ENCODE data around the gene TNRC6A. TPM values are rescaled to one million over a fixed set of nuclear protein-coding genes. Genes with fewer than 3 reads are reported as not detected.

TNRC6A gene
- total RNA-seq, 1 experiment from 2014 or later = 29.9 TPM

- no peak for DNase-seq (ENCODE audit: low read depth)
These were observed 139.6 kb downstream of the TNRC6A start for GRCh38 chr16:24869033-24869432.

- DNase-seq (ENCODE audit: low read depth) = no peak
These were observed 142.4 kb downstream of the TNRC6A start for GRCh38 chr16:24871891-24872290.

- no peak for DNase-seq (ENCODE audit: low read depth)
These were observed 143.6 kb downstream of the TNRC6A start for GRCh38 chr16:24873028-24873427.

GRCh38 chr16:24875466-24875865 lies 146.0 kb downstream of the TNRC6A start:
- DNase-seq (ENCODE audit: low read depth) = no peak

Other genes starting within 250 kb of the TNRC6A start
- gene RBBP6, start 190.1 kb upstream of the TNRC6A start, total RNA-seq (2014; rRNA removed; shearing (Covaris generic)) = 13.9 and 15.4 TPM in 2 replicates
- gene SLC5A11, start 116.3 kb downstream of the TNRC6A start, total RNA-seq (2014; rRNA removed; shearing (Covaris generic)) = 0.06 TPM in 1 of 2 replicates, not detected in the other

Measured in HT1080 (cell line).